ENCODE data around the gene CDKAL1. TPM values are rescaled to one million over a fixed set of nuclear protein-coding genes. Genes with fewer than 3 reads are reported as not detected.

CDKAL1 gene
- total RNA-seq, 1 experiment from 2014 or later, result 13.8 TPM

GRCh38 chr6:20711518-20711917 lies 177.3 kb downstream of the CDKAL1 start:
- Histone ChIP-seq H2AFZ (ENCODE audit: low read length) (no peak overlapping the region), H3K9me3 (ENCODE audit: low read length) (no peaks in the 10 kb centered on the region), H3K27ac (ENCODE audit: low read length) (no peak overlapping the region), H3K36me3 (ENCODE audit: low read depth, low read length) (no peaks in the 10 kb centered on the region), H3K79me2 (ENCODE audit: low read length) (no peaks in the 10 kb centered on the region), H3F3A (ENCODE audit: low read length, unreplicated experiment) (no peaks in the 10 kb centered on the region), H3K4me2 (ENCODE audit: low read length) (peak overlapping the region; percentile 12; the same call in 1 of the 2 replicates), H3K9me2 (replicated peaks; ENCODE audit: low read length) (no peaks in the 10 kb centered on the region), H3K4me1 (ENCODE audit: insufficient read depth, low read length) (peaks cover 18% of the 10 kb centered on the region), H3K27me3 (ENCODE audit: low read length) (no peaks in the 10 kb centered on the region), H4K20me1 (ENCODE audit: low read length) (no peaks in the 10 kb centered on the region), H3K4me3 (ENCODE audit: low read length) (no peak overlapping the region), H3K9ac (ENCODE audit: low read length) (no peak overlapping the region)
- intact Hi-C loops (cut with micrococcal nuclease), result no loop called here
- no peak for DNase-seq
- POLR2A ChIA-PET (ENCODE audit: unreplicated experiment), result no interaction called here
- CTCF ChIA-PET, result no interaction called here
- BruUV-seq (replicated peaks), result no TSS peak
- TF ChIP-seq EZH2 (IDR thresholded peaks at IDR 0.05; ENCODE audit: low read length, unreplicated experiment) (no peak), EZH2phosphoT487 (IDR thresholded peaks at IDR 0.05; ENCODE audit: borderline replicate concordance, low read length) (no peak)
- TF ChIP-seq, protein P1, sequence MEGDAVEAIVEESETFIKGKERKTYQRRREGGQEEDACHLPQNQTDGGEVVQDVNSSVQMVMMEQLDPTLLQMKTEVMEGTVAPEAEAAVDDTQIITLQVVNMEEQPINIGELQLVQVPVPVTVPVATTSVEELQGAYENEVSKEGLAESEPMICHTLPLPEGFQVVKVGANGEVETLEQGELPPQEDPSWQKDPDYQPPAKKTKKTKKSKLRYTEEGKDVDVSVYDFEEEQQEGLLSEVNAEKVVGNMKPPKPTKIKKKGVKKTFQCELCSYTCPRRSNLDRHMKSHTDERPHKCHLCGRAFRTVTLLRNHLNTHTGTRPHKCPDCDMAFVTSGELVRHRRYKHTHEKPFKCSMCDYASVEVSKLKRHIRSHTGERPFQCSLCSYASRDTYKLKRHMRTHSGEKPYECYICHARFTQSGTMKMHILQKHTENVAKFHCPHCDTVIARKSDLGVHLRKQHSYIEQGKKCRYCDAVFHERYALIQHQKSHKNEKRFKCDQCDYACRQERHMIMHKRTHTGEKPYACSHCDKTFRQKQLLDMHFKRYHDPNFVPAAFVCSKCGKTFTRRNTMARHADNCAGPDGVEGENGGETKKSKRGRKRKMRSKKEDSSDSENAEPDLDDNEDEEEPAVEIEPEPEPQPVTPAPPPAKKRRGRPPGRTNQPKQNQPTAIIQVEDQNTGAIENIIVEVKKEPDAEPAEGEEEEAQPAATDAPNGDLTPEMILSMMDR (conservative IDR thresholded peaks at IDR 0.05; ENCODE audit: low read depth, low read length), result no peak
- peak; percentile 60 for ATAC-seq

GRCh38 chr6:20712011-20712410 lies 177.8 kb downstream of the CDKAL1 start:
- H3K79me2 ChIP-seq (ENCODE audit: low read length), result no peaks in the 10 kb centered on the region
- intact Hi-C loops (cut with micrococcal nuclease), result no loop called here
- H3K9me2 ChIP-seq (replicated peaks; ENCODE audit: low read length), result no peaks in the 10 kb centered on the region
- H3K27me3 ChIP-seq (ENCODE audit: low read length), result no peaks in the 10 kb centered on the region
- H3K9me3 ChIP-seq (ENCODE audit: low read length), result no peaks in the 10 kb centered on the region
- no peak overlapping the region for H2AFZ ChIP-seq (ENCODE audit: low read length)
- no peak overlapping the region for H3K9ac ChIP-seq (ENCODE audit: low read length)
- ChIA-PET POLR2A (ENCODE audit: unreplicated experiment) (no interaction called here), CTCF (no interaction called here)
- no peak overlapping the region for H3K4me3 ChIP-seq (ENCODE audit: low read length)
- peak; percentile 22 for DNase-seq
- H3K27ac ChIP-seq (ENCODE audit: low read length), result no peak overlapping the region
- TF ChIP-seq EZH2 (IDR thresholded peaks at IDR 0.05; ENCODE audit: low read length, unreplicated experiment) (no peak), EZH2phosphoT487 (IDR thresholded peaks at IDR 0.05; ENCODE audit: borderline replicate concordance, low read length) (no peak)
- TF ChIP-seq, protein P1 (conservative IDR thresholded peaks at IDR 0.05; ENCODE audit: low read depth, low read length), result no peak
- H3K4me1 ChIP-seq (ENCODE audit: insufficient read depth, low read length), result peaks cover 18% of the 10 kb centered on the region
- BruUV-seq (replicated peaks), result no TSS peak
- H3F3A ChIP-seq (ENCODE audit: low read length, unreplicated experiment), result no peaks in the 10 kb centered on the region
- no peak overlapping the region for H3K4me2 ChIP-seq (ENCODE audit: low read length)
- no peak for ATAC-seq
- no peaks in the 10 kb centered on the region for H3K36me3 ChIP-seq (ENCODE audit: low read depth, low read length)
- no peaks in the 10 kb centered on the region for H4K20me1 ChIP-seq (ENCODE audit: low read length)

GRCh38 chr6:20715135-20715806 lies 181.0 kb downstream of the CDKAL1 start:
- intact Hi-C loops (cut with micrococcal nuclease), result no loop called here
- Histone ChIP-seq H3F3A (ENCODE audit: low read length, unreplicated experiment) (no peaks in the 10 kb centered on the region), H3K4me3 (ENCODE audit: low read length) (no peak overlapping the region), H3K36me3 (ENCODE audit: low read depth, low read length) (no peaks in the 10 kb centered on the region), H3K9ac (ENCODE audit: low read length) (no peak overlapping the region), H3K9me2 (replicated peaks; ENCODE audit: low read length) (no peaks in the 10 kb centered on the region), H3K4me2 (ENCODE audit: low read length) (no peak overlapping the region), H3K4me1 (ENCODE audit: insufficient read depth, low read length) (peaks cover 18% of the 10 kb centered on the region), H3K79me2 (ENCODE audit: low read length) (no peaks in the 10 kb centered on the region), H2AFZ (ENCODE audit: low read length) (no peak overlapping the region), H4K20me1 (ENCODE audit: low read length) (no peaks in the 10 kb centered on the region), H3K9me3 (ENCODE audit: low read length) (no peaks in the 10 kb centered on the region), H3K27ac (ENCODE audit: low read length) (no peak overlapping the region), H3K27me3 (ENCODE audit: low read length) (no peaks in the 10 kb centered on the region)
- ChIA-PET CTCF (no interaction called here), POLR2A (ENCODE audit: unreplicated experiment) (no interaction called here)
- DNase-seq (no peak), ATAC-seq (no peak)
- TF ChIP-seq EZH2phosphoT487 (IDR thresholded peaks at IDR 0.05; ENCODE audit: borderline replicate concordance, low read length), result no peak
- TF ChIP-seq, protein P1 (conservative IDR thresholded peaks at IDR 0.05; ENCODE audit: low read depth, low read length), result no peak
- TF ChIP-seq EZH2 (IDR thresholded peaks at IDR 0.05; ENCODE audit: low read length, unreplicated experiment), result no peak
- BruUV-seq (replicated peaks), result no TSS peak
